SK-N-SH treated with all-trans-retinoic acid at 6 μM for 48 hours (cell line): ENCODE measurements around the gene HSBP1L1.

ENCODE experiments used
- CSDC2 ChIP-seq: fragments of 250-450 bp; sonication (Bioruptor Pico); IDR thresholded peaks from 2 replicates; pipeline ENCODE4 v1.5.0; 2020; ENCODE audit warnings: mild to moderate bottlenecking, moderate library complexity
- GLIS3 ChIP-seq: fragments of 250-450 bp; sonication (Bioruptor Pico); IDR thresholded peaks from 2 replicates; pipeline ENCODE4 v1.5.0; 2020; ENCODE audit warnings: mild to moderate bottlenecking, moderate library complexity
- PATZ1 ChIP-seq: fragments of 250-450 bp; sonication (Bioruptor Pico); IDR thresholded peaks from 2 replicates; pipeline ENCODE4 v1.8.0; 2020; ENCODE audit warnings: mild to moderate bottlenecking, moderate library complexity, borderline replicate concordance
- TSHZ2 ChIP-seq: fragments of 250-450 bp; sonication (Bioruptor Pico); IDR thresholded peaks from 2 replicates; pipeline ENCODE4 v1.5.0; 2020; ENCODE audit warnings: mild to moderate bottlenecking, moderate library complexity
- ZFP3 ChIP-seq: fragments of 250-450 bp; sonication (Bioruptor Pico); IDR thresholded peaks from 2 replicates; pipeline ENCODE4 v1.5.0; 2020; ENCODE audit warnings: mild to moderate bottlenecking, moderate library complexity
- ZNF565 ChIP-seq: fragments of 450-650 bp; formaldehyde crosslinking; conservative IDR thresholded peaks from 2 replicates; pipeline ENCODE4 v1.5.0; 2020; ENCODE audit warnings: low read depth, mild to moderate bottlenecking, moderate library complexity

- TF ChIP-seq GLIS3 (CRISPR knock-in tag) = no peak
- TF ChIP-seq ZFP3 (CRISPR knock-in tag) = no peak
- no peak for TF ChIP-seq TSHZ2 (CRISPR knock-in tag)
- TF ChIP-seq PATZ1 (CRISPR knock-in tag) = no peak
- TF ChIP-seq ZNF565 (CRISPR knock-in tag) = no peak
- no peak for TF ChIP-seq CSDC2 (CRISPR knock-in tag)
Measured at GRCh38 chr18:79924814-79925731, 39.4 kb upstream of the HSBP1L1 start.
